Activated effector memory CD4-positive, alpha-beta T cell treated with anti-CD3 and anti-CD28 coated beads, Interleukin-2, amount 50 U/mL, for 16 hours (primary cell): Measurements from ENCODE around the gene SLC12A7.

Source experiments
- DNase-seq: peaks from one replicate; pipeline ENCODE4 v3.0.0-alpha.2; 2020

The SLC12A7 gene

DNA sequence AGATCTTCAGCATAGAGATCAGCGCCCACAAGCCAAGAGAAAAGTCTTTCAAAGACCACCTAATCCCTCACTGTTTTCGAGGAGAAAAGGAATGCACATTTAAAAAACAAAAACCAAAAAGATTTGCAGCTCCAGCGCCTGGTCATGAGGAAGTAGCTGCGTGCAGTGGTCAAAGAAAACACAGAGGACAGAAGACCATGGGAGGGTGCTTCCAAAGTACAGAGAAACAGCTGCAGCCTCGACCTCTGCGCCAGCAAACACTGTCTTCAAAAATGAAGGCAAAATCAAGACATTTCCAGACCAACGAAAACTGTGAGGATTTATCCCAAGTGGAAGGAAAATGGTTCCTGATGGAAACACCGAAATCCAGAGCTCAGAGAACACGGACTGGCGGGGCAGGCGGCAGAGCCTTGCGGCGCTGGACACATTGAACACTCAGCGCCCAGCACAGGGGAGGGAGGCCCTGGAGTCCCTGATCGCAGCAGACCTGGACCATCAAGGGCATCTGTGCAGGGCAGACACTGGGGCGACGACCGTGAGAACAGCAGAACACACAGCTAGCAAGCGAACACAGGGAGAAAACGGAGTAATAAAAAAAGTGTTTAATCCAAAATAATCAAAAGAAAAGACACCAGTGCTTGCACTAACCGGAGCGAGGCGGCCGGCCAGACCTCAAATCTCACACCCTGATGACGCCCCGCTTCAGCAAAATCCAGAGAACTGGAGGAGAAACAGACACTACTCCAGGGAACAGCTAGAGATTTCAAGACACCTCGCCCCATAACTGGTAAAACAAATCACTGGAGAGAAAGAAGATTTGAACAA lies 12.6 kb upstream of the SLC12A7 start:
- no peak for DNase-seq

DNA sequence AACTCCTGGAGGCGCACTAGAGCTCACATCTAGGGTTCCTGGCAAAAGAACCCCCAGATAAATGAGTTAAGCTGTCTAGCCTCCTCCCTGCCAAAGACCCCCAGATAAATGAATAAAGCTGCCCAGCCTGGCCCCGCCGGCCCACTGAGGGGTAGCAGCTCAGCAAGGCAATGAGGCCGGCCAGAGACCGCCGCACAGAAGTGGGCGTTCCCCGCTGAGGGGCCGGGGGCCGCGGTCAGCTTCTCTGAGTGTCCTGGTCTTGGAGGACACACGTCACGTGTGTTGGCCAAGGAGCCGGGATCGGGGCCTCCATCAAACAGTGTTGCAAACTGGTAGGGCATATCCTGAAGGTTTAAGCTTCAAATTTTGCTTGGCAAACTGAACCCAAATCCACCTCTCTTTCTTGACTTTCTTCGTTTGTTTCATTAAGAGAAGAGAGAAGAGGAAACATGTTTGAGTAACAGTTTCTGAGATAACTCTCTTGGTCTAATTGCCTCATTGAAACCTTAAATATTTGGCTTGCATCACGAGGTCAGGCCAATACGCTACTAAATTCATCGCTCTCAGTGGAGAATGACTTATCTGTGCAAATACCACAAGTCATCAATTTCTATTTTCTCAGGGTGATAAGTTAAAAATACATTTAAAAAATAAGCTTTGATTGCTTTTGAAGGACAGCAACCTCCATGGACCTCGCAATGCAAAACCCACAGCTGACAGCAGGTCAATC lies 11.7 kb upstream of the SLC12A7 start:
- no peak for DNase-seq

DNA sequence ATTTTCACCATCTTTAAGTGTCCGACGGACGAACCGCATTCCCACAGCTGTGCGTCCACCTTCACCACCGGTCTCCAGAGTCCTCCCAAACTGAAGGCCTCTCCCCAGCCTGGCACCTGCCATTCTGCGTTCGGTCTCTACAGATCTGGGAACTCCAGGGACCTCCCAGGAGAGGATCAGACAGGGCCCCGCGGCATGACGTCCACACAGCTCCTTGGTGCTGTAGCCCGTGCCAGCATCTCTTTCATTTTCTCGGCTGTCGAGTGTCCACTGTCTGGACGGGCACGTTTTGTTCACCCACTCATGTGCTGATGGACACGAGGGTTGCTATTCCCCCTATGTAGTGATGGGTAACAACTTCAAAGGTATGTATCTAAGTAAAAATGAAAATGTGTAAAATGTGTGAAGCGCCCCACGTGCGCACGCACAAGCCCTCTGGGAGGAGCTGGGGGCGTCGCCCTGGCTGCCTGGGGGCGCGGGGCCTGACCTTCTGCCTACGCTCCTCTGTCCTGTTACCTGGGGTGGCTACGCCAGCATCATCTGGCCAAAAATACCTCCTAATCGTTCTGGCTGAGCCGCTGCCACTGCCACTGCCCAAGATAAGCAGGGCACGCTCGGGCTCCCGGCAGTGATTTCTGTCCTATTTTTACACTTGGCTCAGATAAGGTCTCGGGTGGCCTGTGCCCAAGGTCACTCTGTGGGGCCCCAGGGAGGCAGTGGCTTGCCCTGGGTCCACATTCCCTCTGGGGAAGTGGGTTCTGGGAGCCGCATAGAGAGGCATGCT lies 10.8 kb upstream of the SLC12A7 start:
- DNase-seq = no peak

DNA sequence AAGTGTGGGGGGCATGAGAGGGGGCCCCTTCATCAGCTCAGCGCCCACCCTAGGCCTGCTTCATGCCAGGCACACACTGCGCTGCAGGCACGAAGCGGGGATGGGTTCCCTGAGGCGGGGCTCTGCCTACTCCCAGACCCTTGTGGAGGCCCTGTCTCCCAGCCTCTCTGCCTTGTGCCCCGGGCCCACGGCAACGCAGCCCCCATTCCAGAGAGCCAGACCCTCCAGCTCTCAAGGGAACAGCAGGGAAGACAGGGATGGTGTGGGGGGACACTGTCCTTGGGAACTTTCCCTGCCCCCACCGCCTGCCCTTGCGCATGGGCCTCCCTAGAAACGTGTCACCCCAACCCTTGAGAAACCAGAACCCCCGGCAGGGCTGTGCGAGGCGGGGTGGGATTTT lies 10.0 kb upstream of the SLC12A7 start:
- no peak for DNase-seq

DNA sequence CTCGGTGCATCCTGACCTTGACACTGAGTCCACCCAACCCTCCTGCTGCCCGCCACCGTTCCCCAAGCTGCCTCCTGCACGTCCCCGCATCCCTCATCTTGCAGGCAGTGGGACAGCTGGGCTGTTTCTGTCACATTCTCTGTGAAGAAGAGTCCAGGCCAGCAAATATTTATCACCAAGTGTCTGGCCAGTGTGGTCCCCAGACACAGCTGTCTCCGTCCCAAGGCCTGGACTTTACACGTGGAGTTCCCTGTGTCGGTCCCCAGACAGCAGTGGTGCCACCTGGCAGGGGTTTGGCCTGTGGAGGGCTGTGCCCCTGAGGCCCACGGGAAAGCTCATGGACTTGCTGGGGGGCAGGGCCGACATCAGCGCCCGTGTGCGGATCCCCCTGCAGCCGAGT lies 9.2 kb upstream of the SLC12A7 start:
- no peak for DNase-seq

DNA sequence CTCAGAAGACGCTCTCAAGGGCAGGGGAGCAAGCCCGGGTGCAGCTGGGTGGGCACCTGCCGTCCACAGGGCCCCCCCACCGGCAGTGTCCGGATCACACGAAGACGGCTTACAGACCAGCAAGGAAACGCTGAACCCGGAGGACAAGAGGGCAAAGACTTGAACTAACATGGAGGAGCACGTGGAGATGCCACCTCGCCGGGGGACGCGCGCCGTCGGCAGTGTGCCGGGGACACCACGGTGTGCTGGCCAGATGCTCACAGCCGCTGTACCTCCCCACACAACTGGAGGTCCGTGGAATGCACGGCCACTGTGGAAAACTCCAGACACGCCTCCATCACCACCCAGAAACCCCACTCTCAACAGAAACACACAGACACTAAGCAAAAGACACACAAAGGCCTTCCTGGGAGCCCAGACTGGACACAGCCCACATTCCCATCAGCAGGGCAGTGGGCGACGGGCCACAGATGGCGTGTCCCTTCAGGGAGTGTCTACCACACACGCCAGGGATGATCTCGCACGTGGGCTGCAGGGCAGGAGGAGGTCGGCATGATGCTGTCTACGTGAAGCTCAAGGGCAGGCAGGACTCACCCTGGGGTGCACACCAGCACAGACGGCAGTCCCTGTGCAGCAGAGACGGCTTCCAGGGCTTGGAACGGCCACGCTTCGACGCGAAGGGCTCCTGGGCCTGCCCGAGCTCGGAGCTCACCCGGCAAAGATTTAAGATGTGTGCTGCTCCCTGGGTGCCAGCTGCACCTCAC lies 8.6 kb upstream of the SLC12A7 start:
- no peak for DNase-seq

DNA sequence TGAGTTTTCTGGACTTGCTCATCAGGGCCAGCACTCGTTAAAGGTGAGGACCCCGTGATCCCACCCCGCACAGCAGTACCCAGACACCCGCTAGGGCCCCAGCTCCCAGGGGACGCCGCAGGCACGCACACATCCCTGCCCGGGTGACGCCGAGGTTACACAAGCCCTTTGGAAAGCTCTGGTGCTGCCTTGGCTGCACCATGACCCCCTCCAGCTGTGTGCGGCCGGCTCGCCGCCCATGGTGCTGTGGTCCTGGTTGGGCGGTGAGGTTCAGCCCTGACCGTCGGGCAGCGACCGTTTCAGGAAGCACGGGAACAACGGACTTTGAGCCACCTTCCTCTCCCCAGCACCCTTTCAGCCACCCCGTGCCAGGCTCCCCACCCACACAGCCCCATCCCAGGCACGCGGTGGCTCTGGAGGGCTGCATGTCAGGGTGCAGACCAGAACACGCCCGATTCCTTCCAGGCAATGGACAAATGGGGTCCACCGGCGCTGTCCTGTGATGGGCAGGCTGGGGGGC lies 7.5 kb upstream of the SLC12A7 start:
- no peak for DNase-seq

DNA sequence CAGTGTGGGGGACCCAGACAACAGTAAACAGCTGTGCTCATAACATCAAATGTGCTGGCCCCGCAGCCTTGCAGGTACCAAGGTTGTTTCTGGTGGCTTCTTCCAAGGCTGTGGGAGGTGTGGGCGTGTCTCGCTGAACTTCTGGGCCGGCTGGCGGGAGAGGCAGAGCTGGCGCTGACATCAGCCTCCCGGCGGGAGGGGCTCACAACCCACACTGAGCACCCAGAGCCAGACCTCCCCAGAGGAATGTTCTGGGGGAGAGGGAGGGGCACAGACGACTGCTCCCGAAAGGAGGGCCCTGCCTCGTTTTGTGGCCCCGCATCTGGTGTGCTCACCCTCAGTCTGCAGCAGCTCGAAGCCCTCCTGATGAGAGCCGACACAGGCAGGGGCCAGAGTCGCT lies 6.9 kb upstream of the SLC12A7 start:
- DNase-seq = no peak

DNA sequence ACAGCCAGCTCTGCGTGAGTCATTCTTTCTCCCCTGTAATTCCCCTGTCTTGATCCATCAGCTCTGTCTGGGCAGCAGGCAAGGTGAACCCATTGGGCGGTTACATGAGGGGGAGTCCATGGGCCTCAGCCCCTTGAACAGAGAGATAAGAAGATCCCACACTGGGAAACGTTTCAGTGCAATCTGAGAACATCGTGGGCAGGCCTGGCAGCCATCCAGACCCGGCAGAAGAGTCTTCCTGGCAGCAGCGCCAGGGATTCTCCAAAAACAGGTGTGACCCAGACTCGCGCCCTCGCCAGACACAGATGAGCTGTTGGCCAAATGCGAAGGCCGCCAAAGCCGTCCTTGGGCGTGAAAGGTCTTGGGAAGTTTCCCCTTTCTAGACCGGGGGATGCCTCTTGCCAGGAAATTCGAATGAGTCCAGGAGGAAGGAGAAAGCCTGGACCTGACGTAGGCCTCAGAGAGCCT lies 6.4 kb upstream of the SLC12A7 start:
- DNase-seq = no peak

DNA sequence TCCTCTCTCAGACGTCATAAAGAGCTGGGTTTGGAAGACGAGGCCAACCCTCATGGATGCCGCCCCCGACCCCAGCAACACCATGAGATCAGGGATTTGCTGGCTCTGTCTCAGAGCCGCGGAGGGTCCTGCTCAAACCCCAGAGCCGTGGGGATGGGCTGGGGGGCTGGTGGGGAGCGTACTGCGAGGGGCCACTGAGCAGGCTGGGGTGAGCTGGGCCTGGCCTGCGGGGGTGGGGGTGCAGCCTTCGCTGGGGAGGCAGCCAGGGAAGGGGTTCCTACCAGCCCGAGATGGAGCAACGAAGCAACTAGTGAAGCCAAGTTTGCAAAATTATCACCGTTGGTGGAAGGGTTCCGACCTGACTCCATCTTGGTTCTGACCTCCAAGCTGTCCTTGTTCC lies 5.1 kb upstream of the SLC12A7 start:
- no peak for DNase-seq

DNA sequence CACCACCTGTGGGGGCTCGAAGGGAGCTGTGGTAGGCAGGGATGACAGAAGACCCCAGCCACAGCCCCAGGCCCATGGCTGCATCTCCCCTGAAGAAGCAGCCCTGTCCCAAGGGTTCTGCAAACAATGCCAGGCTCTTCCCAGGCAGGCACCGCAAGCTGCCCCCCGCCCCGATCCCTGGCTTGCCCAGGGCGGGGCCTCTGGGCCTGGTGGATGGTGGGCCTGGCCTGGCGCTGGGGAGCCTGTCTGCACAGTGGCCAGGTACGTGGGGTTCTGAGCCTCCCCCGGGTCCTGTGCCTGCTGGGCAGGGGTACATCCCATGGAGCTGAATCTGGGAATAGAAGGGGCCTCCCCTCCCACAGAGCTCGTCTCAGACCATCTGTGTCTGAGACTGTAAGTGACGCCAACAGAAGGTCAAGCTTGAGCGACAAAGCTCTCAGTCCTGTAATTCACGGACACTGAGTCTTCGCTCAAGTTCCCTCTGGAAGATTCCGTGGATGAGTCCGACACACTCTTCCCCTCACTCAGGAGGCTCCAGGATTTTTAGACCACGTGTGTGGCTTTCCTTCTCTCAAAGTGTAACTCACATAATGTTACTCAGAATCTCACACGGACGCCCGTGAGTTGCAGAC lies 4.4 kb upstream of the SLC12A7 start:
- DNase-seq = no peak

DNA sequence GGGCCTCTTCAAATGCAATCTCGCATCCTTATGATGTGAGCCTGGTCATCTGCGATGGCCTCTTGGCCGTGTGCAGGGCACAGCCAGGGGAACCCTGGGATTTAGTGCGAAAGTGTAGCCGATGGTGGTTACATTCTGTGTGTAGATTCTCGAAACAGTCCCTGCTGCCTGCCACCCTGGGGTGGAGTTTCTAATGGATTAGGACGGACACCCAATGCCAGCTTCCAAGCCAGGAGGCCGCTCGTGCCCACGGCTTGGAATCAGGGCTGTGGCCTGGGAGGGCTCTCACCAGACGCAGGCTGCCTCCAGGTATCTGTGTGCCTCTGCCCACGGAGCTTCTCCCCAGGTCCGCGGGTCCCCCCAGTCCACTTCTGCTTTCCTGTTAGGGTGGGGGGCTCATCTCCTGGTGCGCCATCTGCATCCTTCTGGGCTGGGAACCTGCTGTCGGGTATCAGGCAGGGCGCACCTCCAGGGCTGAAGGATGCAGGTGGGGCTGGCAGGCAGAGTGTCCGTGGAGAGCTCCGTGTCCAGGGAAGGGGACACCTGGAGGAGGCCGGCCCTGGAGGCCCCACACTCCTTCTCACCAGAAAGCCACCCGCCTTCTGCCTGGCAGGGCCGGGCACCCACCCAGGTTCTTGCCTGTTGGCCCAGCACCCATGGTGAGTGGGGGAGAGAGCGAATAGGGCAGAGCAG lies 3.4 kb upstream of the SLC12A7 start:
- no peak for DNase-seq

DNA sequence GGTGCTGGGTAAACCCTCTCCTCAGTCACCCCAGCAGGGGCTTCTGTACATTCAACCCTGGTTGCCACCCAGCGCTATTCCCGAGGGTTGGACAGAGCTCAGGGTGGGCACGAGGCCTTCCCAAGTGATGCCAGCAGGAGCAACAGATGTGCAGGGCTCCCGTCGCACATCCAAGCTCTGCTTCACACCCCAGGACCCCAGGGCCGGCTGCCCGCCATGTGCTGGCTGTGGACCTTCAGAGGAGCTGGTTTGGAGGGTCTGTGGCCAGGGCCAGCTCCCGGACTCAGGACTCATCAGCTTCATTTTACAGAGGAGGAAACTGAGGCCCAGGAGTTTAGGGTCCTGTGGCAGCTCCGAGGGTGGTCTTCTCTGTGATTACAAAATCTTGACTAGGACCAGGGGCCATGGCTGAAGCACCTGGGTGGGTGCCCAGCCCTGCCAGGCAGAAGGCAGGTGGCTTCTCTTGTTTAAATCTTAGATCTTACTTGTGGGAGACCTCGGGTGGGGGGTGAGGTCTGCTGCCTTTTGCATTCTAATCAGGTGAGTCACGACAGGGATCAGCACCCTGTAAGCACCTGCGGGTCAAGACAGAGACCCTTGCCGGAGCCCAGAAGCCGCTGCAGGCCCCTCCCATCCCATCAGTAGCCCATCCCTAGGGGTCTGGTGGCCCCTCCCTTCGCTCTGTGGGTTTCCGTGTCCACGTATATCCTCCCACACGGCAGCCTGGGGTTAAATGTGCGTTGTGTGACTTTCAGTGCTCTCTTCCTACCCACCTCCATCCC lies 2.1 kb upstream of the SLC12A7 start:
- DNase-seq = no peak

DNA sequence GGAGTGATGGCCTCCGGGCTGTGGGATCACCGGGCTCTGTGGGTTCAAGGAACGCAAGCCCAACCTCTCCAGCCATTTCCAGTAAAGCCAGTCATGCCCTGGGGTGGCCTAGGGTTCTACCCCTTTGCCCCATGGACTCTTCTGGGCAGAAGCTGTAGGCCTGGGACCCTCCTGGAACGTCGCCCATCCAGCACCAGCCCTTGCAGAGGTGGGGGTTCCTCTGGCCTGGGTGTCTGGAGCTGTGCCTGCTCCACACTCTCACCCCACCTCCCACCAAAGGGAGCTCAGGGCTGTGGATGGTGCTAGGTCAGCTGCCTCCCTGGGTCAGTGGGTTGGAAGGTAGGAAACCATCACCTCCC lies 1.4 kb upstream of the SLC12A7 start:
- DNase-seq = no peak

DNA sequence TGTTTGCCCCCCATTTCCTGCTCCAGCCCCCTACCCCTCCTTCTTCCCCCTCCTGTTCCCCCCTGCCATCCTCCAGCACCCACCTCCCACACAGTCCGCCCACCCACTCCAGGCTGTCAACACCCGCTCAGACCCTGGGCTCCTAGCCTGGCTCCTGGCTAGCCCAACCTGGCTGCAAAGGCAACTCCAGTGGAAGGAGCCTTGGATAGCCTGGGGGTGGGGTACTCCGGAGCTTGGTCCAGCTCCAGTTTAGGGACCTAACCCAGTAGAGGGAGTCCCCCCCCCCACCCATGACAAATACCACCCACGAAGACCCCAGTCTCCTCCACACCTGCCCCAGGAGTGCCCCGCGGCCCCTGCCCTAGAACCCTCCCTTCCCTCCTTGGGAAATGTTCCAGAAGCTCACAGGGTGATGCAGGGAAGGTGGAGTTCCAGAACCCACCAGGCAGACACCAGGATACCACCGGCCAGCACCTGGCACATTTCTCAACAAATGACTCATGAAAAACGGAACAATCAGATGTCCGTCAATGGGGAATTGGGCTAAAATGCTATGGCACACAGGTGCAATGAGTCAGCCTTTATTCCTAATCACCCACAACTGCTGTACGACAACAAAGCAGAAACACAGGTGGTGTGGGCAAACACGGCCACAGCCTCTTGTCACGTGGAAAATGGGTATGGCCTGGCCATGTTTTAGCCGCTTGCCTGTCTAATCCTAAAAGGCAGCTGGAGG lies 901 bp upstream of the SLC12A7 start:
- DNase-seq = no peak

DNA sequence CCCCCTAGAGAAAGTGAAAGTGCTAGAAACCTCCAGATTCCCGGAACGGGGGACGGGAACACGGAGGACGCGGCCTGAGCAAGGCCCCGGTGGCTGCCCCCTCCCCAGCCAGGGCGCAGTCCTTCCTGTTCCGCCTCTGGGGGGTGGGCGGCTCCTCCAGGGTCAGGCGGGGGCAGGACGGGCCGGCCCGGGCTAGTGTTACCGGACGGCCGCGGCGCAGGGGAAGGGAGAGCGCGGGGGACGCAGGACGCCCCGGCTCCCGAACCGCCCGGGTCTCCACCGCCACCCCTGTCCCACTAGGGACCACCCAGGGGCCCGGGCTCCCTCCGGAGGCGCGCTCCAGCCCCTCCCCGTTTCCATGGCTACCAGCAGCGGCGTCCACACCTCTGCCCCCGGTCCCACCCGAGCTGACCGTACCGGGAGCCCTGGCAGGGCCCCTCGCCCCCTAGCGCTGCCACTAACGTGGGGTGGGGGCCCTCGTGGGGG lies 579 bp downstream of the SLC12A7 start:
- no peak for DNase-seq

DNA sequence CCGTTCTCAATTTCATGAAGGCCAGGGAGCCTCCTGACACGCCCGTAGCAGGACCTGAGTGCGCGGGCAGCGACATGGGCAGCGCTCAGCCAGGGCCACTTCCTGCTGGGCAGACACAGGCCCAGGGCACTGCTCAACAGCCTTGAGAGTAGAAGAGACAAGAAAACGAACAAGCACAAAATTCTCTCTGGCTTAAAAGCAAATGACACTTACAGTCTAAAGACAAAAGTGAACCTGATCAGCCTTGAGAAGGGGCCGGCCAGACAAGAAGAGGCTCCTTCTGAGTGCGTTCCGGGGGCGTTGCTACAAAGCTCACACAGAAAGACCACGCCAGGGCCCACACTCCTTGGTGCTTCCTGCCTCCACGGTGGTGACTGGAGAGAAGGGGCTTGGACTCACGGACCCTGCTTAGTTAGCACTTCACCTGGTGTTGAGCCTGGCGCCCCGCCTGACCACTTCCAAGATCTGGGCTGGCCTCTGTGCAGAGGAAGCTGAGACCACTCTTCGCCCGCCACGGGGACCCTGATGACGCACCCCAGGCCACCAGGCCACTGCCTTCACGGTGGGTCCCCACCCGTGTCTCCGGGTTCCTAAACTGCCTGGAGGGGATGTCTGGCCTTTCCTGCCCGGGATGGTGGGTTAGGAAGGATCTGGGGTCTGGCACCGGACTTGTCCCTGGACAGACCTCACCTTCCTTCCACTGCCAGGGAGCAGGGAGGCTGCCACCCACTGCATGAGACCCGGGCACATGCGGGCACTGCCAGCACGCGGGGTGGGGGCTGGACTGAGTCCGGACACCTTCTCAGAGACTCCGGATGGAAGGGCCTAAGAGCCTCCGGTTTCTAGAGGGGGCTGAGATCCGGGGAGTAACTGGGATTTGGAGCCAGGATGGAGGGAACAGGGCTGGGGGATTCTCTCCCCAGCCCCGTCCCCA lies 1.3 kb downstream of the SLC12A7 start:
- DNase-seq = no peak

DNA sequence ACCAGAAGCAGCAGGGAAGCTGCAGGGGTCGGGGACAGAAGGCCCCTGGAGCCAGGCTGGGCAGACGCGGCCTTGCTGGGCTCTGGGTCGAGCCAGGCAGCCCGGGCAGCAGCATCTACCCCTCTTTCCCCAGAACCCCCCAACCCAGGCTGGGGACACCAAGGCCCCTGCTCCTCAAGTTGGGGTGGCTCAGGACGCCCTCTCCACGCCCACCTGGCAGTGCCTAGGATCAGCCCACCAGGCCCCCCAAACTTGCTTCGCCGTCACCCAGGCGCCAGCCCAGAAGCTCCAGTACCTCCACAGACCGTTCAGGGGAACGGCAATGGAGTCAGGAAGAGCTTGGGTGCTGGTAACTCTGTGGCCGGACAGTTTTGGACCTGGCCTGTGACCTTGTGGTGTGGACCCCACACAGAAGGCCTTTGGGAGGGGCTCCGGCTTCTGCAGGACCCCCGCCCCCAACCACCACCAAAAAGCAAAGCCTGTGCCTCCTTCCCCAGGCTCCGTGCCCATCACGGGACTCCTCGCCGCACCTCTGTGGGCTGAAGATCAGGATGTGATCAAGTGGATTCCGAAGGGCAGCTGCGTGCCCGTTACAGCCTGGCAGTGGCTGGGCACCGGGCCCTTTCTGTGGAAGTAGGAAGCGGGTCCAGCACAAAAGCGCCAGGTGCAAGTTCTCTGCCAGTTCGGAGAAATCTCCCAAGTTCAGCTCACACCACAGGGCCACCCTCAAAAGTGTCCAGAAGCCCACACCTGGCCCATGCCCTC lies 2.1 kb downstream of the SLC12A7 start:
- no peak for DNase-seq
